ENCODE results near the gene KITLG. TPM values are rescaled to one million over a fixed set of nuclear protein-coding genes. Genes with fewer than 3 reads are reported as not detected.
"Not testable (repeated sequence)": the region's sequence is repeated elsewhere in the genome, so short reads cannot be mapped to it uniquely, and the experiment has no call there.

Gene KITLG
- polyA plus RNA-seq, 1 donor = 17.2 TPM

GRCh38 chr12:88562151-88562550, 18.1 kb downstream of the KITLG start:
- Histone ChIP-seq H3K27me3 (ENCODE audit: control insufficient read depth, insufficient read depth, low read length) (no peaks in the 10 kb centered on the region), H3K4me3 (ENCODE audit: low read length) (no peak overlapping the region), H3K27ac (ENCODE audit: low read length) (no peak overlapping the region), H3K9me3 (ENCODE audit: control insufficient read depth, low read depth, low read length) (no peaks in the 10 kb centered on the region), H3K36me3 (ENCODE audit: control insufficient read depth, insufficient read depth, low read length) (no peaks in the 10 kb centered on the region), H3K4me1 (ENCODE audit: control insufficient read depth, insufficient read depth, low read length) (peaks cover 11% of the 10 kb centered on the region)
- no CpG with 5 or more reads among the region's 2 CpGs for WGBS (ENCODE audit: insufficient coverage, low lambda C conversion rate)
- DNase-seq = peak in 1 of 2 donors; percentile 35

- no peaks in the 10 kb centered on the region for H3K36me3 ChIP-seq (ENCODE audit: control insufficient read depth, insufficient read depth, low read length)
- H3K27ac ChIP-seq (ENCODE audit: low read length) = no peak overlapping the region
- no peaks in the 10 kb centered on the region for H3K9me3 ChIP-seq (ENCODE audit: control insufficient read depth, low read depth, low read length)
- peak; percentile 19 to 74 for DNase-seq
- WGBS (ENCODE audit: insufficient coverage, low lambda C conversion rate) = 14% methylated on average over 1 of the region's 2 CpGs
- H3K27me3 ChIP-seq (ENCODE audit: control insufficient read depth, insufficient read depth, low read length) = no peaks in the 10 kb centered on the region
- peaks cover 8% of the 10 kb centered on the region for H3K4me1 ChIP-seq (ENCODE audit: control insufficient read depth, insufficient read depth, low read length)
- no peak overlapping the region for H3K4me3 ChIP-seq (ENCODE audit: low read length)
Observed at GRCh38 chr12:88559772-88560171, 20.5 kb downstream of the KITLG start.

- DNase-seq = no peak
- Histone ChIP-seq H3K4me1 (ENCODE audit: control insufficient read depth, insufficient read depth, low read length) (peaks cover 8% of the 10 kb centered on the region), H3K27ac (ENCODE audit: low read length) (no peak overlapping the region), H3K9me3 (ENCODE audit: control insufficient read depth, low read depth, low read length) (no peaks in the 10 kb centered on the region), H3K4me3 (ENCODE audit: low read length) (no peak overlapping the region), H3K27me3 (ENCODE audit: control insufficient read depth, insufficient read depth, low read length) (no peaks in the 10 kb centered on the region), H3K36me3 (ENCODE audit: control insufficient read depth, insufficient read depth, low read length) (no peaks in the 10 kb centered on the region)
- no CpG with 5 or more reads among the region's 7 CpGs for WGBS (ENCODE audit: insufficient coverage, low lambda C conversion rate)
Observed at GRCh38 chr12:88559199-88559598, 21.1 kb downstream of the KITLG start.

- H3K36me3 ChIP-seq (ENCODE audit: control insufficient read depth, insufficient read depth, low read length) = no peaks in the 10 kb centered on the region
- H3K4me3 ChIP-seq (ENCODE audit: low read length) = no peak overlapping the region
- H3K9me3 ChIP-seq (ENCODE audit: control insufficient read depth, low read depth, low read length) = no peaks in the 10 kb centered on the region
- H3K4me1 ChIP-seq (ENCODE audit: control insufficient read depth, insufficient read depth, low read length) = peaks cover 8% of the 10 kb centered on the region
- DNase-seq = no peak
- WGBS (ENCODE audit: insufficient coverage, low lambda C conversion rate) = 38% methylated on average over 2 of the region's 3 CpGs
- H3K27me3 ChIP-seq (ENCODE audit: control insufficient read depth, insufficient read depth, low read length) = no peaks in the 10 kb centered on the region
- H3K27ac ChIP-seq (ENCODE audit: low read length) = no peak overlapping the region
Observed at GRCh38 chr12:88558340-88558867, 21.9 kb downstream of the KITLG start.

- Histone ChIP-seq H3K4me1 (ENCODE audit: control insufficient read depth, insufficient read depth, low read length) (peaks cover 8% of the 10 kb centered on the region), H3K27me3 (ENCODE audit: control insufficient read depth, insufficient read depth, low read length) (no peaks in the 10 kb centered on the region), H3K27ac (ENCODE audit: low read length) (no peak overlapping the region), H3K36me3 (ENCODE audit: control insufficient read depth, insufficient read depth, low read length) (no peaks in the 10 kb centered on the region), H3K4me3 (ENCODE audit: low read length) (no peak overlapping the region), H3K9me3 (ENCODE audit: control insufficient read depth, low read depth, low read length) (no peaks in the 10 kb centered on the region)
- peak in 1 of 2 donors; percentile 35 for DNase-seq
- 60% methylated on average over 2 of the region's 2 CpGs for WGBS (ENCODE audit: insufficient coverage, low lambda C conversion rate)
Observed at GRCh38 chr12:88556213-88556774, 24.0 kb downstream of the KITLG start.

GRCh38 chr12:88553941-88554658, 26.2 kb downstream of the KITLG start:
- Histone ChIP-seq H3K27ac (ENCODE audit: low read length) (no peak overlapping the region), H3K36me3 (ENCODE audit: control insufficient read depth, insufficient read depth, low read length) (no peaks in the 10 kb centered on the region), H3K4me3 (ENCODE audit: low read length) (no peak overlapping the region), H3K9me3 (ENCODE audit: control insufficient read depth, low read depth, low read length) (no peaks in the 10 kb centered on the region), H3K27me3 (ENCODE audit: control insufficient read depth, insufficient read depth, low read length) (no peaks in the 10 kb centered on the region), H3K4me1 (ENCODE audit: control insufficient read depth, insufficient read depth, low read length) (peaks cover 5% of the 10 kb centered on the region)
- DNase-seq = no peak
- WGBS (ENCODE audit: insufficient coverage, low lambda C conversion rate) = 76% methylated on average over 3 of the region's 3 CpGs

- Histone ChIP-seq H3K4me1 (ENCODE audit: control insufficient read depth, insufficient read depth, low read length) (peaks cover 3% of the 10 kb centered on the region), H3K4me3 (ENCODE audit: low read length) (no peak overlapping the region), H3K9me3 (ENCODE audit: control insufficient read depth, low read depth, low read length) (no peaks in the 10 kb centered on the region), H3K36me3 (ENCODE audit: control insufficient read depth, insufficient read depth, low read length) (no peaks in the 10 kb centered on the region), H3K27me3 (ENCODE audit: control insufficient read depth, insufficient read depth, low read length) (no peaks in the 10 kb centered on the region), H3K27ac (ENCODE audit: low read length) (no peak overlapping the region)
- no peak for DNase-seq
- WGBS (ENCODE audit: insufficient coverage, low lambda C conversion rate) = 0% methylated on average over 1 of the region's 3 CpGs
Observed at GRCh38 chr12:88552610-88553079, 27.6 kb downstream of the KITLG start.

- H3K4me1 ChIP-seq (ENCODE audit: control insufficient read depth, insufficient read depth, low read length) = no peaks in the 10 kb centered on the region
- no CpG with 5 or more reads among the region's 1 CpG for WGBS (ENCODE audit: insufficient coverage, low lambda C conversion rate)
- H3K27ac ChIP-seq (ENCODE audit: low read length) = no peak overlapping the region
Observed at GRCh38 chr12:88549929-88550328, 30.3 kb downstream of the KITLG start.

GRCh38 chr12:88547949-88548348, 32.3 kb downstream of the KITLG start:
- no CpG with 5 or more reads among the region's 7 CpGs for WGBS (ENCODE audit: insufficient coverage, low lambda C conversion rate)
- H3K4me1 ChIP-seq (ENCODE audit: control insufficient read depth, insufficient read depth, low read length); H3K9me3 ChIP-seq (ENCODE audit: control insufficient read depth, low read depth, low read length); H3K27me3 ChIP-seq (ENCODE audit: control insufficient read depth, insufficient read depth, low read length); H3K36me3 ChIP-seq (ENCODE audit: control insufficient read depth, insufficient read depth, low read length); DNase-seq; H3K27ac ChIP-seq (ENCODE audit: low read length); H3K4me3 ChIP-seq (ENCODE audit: low read length): not testable (repeated sequence)

More at GRCh38 chr12:88549929-88550328, 30.3 kb downstream of the KITLG start:
- H3K9me3 ChIP-seq (ENCODE audit: control insufficient read depth, low read depth, low read length) = no peaks in the 10 kb centered on the region
- DNase-seq = no peak
- no peaks in the 10 kb centered on the region for H3K27me3 ChIP-seq (ENCODE audit: control insufficient read depth, insufficient read depth, low read length)
- no peak overlapping the region for H3K4me3 ChIP-seq (ENCODE audit: low read length)
- peaks cover 1% of the 10 kb centered on the region for H3K36me3 ChIP-seq (ENCODE audit: control insufficient read depth, insufficient read depth, low read length)

- no peak overlapping the region for H3K4me3 ChIP-seq (ENCODE audit: low read length)
- WGBS (ENCODE audit: insufficient coverage, low lambda C conversion rate) = 0% methylated on average over 1 of the region's 2 CpGs
Observed at GRCh38 chr12:88546853-88547252, 33.4 kb downstream of the KITLG start.

More at GRCh38 chr12:88546853-88547252, 33.4 kb downstream of the KITLG start:
- Histone ChIP-seq H3K36me3 (ENCODE audit: control insufficient read depth, insufficient read depth, low read length) (peaks cover 6% of the 10 kb centered on the region), H3K27ac (ENCODE audit: low read length) (no peak overlapping the region), H3K27me3 (ENCODE audit: control insufficient read depth, insufficient read depth, low read length) (no peaks in the 10 kb centered on the region), H3K4me1 (ENCODE audit: control insufficient read depth, insufficient read depth, low read length) (no peaks in the 10 kb centered on the region), H3K9me3 (ENCODE audit: control insufficient read depth, low read depth, low read length) (no peaks in the 10 kb centered on the region)
- no peak for DNase-seq
